Prostate gland (tissue), 2 donors: ENCODE measurements around the gene MSMO1. TPM values are rescaled to one million over a fixed set of nuclear protein-coding genes. Genes with fewer than 3 reads are reported as not detected.
A peak's percentile ranks its signal among the peaks of the same experiment; 100 is the strongest.

ENCODE experiments used
- DNase-seq: peaks from one replicate; pipeline ENCODE4 v3.0.0-alpha.2; 2019; ENCODE audit warnings: low spot score
- H3K27ac ChIP-seq, 2 donors: fragments of 200-600 bp; sonication (generic); 2 replicates each; pipeline ENCODE4 v1.5.1; 2017 to 2019
- H3K27me3 ChIP-seq: fragments of 200-600 bp; sonication (generic); replicated peaks from 2 replicates; pipeline ENCODE4 v1.5.1; 2019; ENCODE audit not compliant: insufficient read depth
- H3K36me3 ChIP-seq, 2 donors: fragments of 200-600 bp; sonication (generic); 1 replicate in 1 of 2; 2 replicates in 1 of 2; pipeline versions ENCODE4 v1.5.1 to v1.8.1; 2017 to 2019
- H3K4me1 ChIP-seq: fragments of 200-600 bp; sonication (generic); replicated peaks from 2 replicates; pipeline ENCODE4 v1.5.1; 2019
- H3K4me3 ChIP-seq, 2 donors: fragments of 200-600 bp; sonication (generic); 2 replicates each; pipeline ENCODE4 v1.5.1; 2017 to 2019
- H3K9me3 ChIP-seq: fragments of 200-600 bp; sonication (generic); 2 replicates; pipeline ENCODE4 v1.5.1; 2017
- CTCF ChIP-seq, 4 experiments: fragments of 200-600 bp in 2 of 4; fragments of 450-650 bp in 2 of 4; sonication (generic) in 2 of 4; IDR thresholded peaks; 1 replicate in 3 of 4; 2 replicates in 1 of 4; pipeline ENCODE4 v1.5.1; 2016 to 2019; ENCODE audit warnings: antibody characterized with exemption in 4 of 4, mild to moderate bottlenecking in 2 of 4, moderate library complexity in 2 of 4
- POLR2A ChIP-seq: fragments of 450-650 bp; IDR thresholded peaks from one replicate; pipeline ENCODE4 v1.6.1; 2016; ENCODE audit warnings: antibody characterized with exemption, mild to moderate bottlenecking
- POLR2AphosphoS5 ChIP-seq: sonication (generic); formaldehyde crosslinking; IDR thresholded peaks from one replicate; pipeline ENCODE4 v1.6.1; 2017; ENCODE audit warnings: antibody characterized with exemption
- WGBS: methylation state at CpG from one replicate; pipeline ENCODE4 v1.1.5; 2018; 5-methylcytosine and 5-hydroxymethylcytosine counted together
- intact Hi-C: fragments of 100-400 bp; cut with DNase I; formaldehyde crosslinking; loops from one replicate; pipeline ENCODE4 v1.14.2; 2022
- total RNA-seq, 2 donors: library from RNA; depleted of rRNA; stranded (reverse); fragments of >200 nt; gene quantifications; one replicate each; pipeline ENCODE4 v1.1.0, GENCODE V29; 2016

Gene MSMO1
- total RNA-seq, 2 donors from 2014 or later, result 45.0 to 76.9 TPM

- no peaks in the 10 kb centered on the region for H3K9me3 ChIP-seq
- no peak for DNase-seq
- no peaks in the 10 kb centered on the region for H3K4me1 ChIP-seq
- peak overlapping the region in 1 of 2 donors; percentile 58 for H3K4me3 ChIP-seq
- intact Hi-C loops, result no loop called here
- no peaks in the 10 kb centered on the region for H3K36me3 ChIP-seq
- H3K27ac ChIP-seq, result peak overlapping the region; percentile 7 to 93
- peak; percentile 37 for TF ChIP-seq POLR2AphosphoS5
- TF ChIP-seq POLR2A, result no peak
- no peaks in the 10 kb centered on the region for H3K27me3 ChIP-seq
- WGBS, result 42% methylated on average over 1 of the region's 1 CpG
These were observed 53.3 kb downstream of the MSMO1 start for GRCh38 chr4:165380805-165381204.

GRCh38 chr4:165381821-165382373 lies 54.4 kb downstream of the MSMO1 start:
- no peaks in the 10 kb centered on the region for H3K4me1 ChIP-seq
- intact Hi-C loops, result no loop called here
- WGBS, result 83% methylated on average over 3 of the region's 3 CpGs
- H3K27ac ChIP-seq, result peak overlapping the region in 1 of 2 donors; percentile 93
- no peaks in the 10 kb centered on the region for H3K27me3 ChIP-seq
- TF ChIP-seq CTCF (IDR thresholded peaks at IDR 0.05), result no peak
- TF ChIP-seq POLR2A, result no peak
- TF ChIP-seq POLR2AphosphoS5, result no peak
- H3K36me3 ChIP-seq, result no peaks in the 10 kb centered on the region
- DNase-seq, result no peak
- H3K9me3 ChIP-seq, result no peaks in the 10 kb centered on the region
- H3K4me3 ChIP-seq, result no peak overlapping the region

GRCh38 chr4:165382640-165383039 lies 55.2 kb downstream of the MSMO1 start:
- Histone ChIP-seq H3K36me3 (no peaks in the 10 kb centered on the region), H3K27ac (peak overlapping the region in 1 of 2 donors; percentile 93), H3K27me3 (no peaks in the 10 kb centered on the region), H3K4me3 (no peak overlapping the region), H3K9me3 (no peaks in the 10 kb centered on the region), H3K4me1 (no peaks in the 10 kb centered on the region)
- DNase-seq, result no peak
- intact Hi-C loops, result no loop called here
- 83% methylated on average over 1 of the region's 1 CpG for WGBS
- TF ChIP-seq CTCF (IDR thresholded peaks at IDR 0.05), result no peak
- no peak for TF ChIP-seq POLR2AphosphoS5
- TF ChIP-seq POLR2A, result no peak

- DNase-seq, result peak; percentile 52
- WGBS, result 22% methylated on average over 4 of the region's 4 CpGs
- no peaks in the 10 kb centered on the region for H3K36me3 ChIP-seq
- no peak overlapping the region for H3K4me3 ChIP-seq
- TF ChIP-seq CTCF (IDR thresholded peaks at IDR 0.05) (no peak), POLR2AphosphoS5 (peak; percentile 65)
- H3K9me3 ChIP-seq, result no peaks in the 10 kb centered on the region
- no peaks in the 10 kb centered on the region for H3K27me3 ChIP-seq
- intact Hi-C loops, result no loop called here
- peak overlapping the region; percentile 34 to 93 for H3K27ac ChIP-seq
- H3K4me1 ChIP-seq, result no peaks in the 10 kb centered on the region
These were observed 56.2 kb downstream of the MSMO1 start for GRCh38 chr4:165383591-165384073.

GRCh38 chr4:165384186-165384585 lies 56.7 kb downstream of the MSMO1 start:
- WGBS, result 65% methylated on average over 3 of the region's 3 CpGs
- Histone ChIP-seq H3K27ac (peak overlapping the region; percentile 34 to 93), H3K4me3 (no peak overlapping the region), H3K9me3 (no peaks in the 10 kb centered on the region), H3K4me1 (no peaks in the 10 kb centered on the region), H3K27me3 (no peaks in the 10 kb centered on the region), H3K36me3 (no peaks in the 10 kb centered on the region)
- intact Hi-C loops, result no loop called here
- no peak for DNase-seq
- TF ChIP-seq POLR2AphosphoS5, result no peak
- TF ChIP-seq CTCF (IDR thresholded peaks at IDR 0.05), result no peak
- TF ChIP-seq POLR2A, result no peak
